Measurements from ENCODE around the gene TPI1.

The TPI1 gene

GRCh38 chr12:6828781-6829535 lies 38.4 kb upstream of the TPI1 start:
- H3K4me3 ChIP-seq (ENCODE audit: insufficient read depth, low read depth, low read length, poor library complexity, severe bottlenecking), result peak overlapping the region; percentile 67
- DNase-seq, result no peak
- peak overlapping the region; percentile 4 for H3K27ac ChIP-seq (ENCODE audit: insufficient read depth, low read length, poor library complexity, severe bottlenecking)
- peaks cover 8% of the 10 kb centered on the region for H3K4me1 ChIP-seq (ENCODE audit: control insufficient read depth, insufficient read depth, low read length, poor library complexity, severe bottlenecking)
- H3K9me3 ChIP-seq (ENCODE audit: control insufficient read depth, low read length), result no peaks in the 10 kb centered on the region
- peaks cover 7% of the 10 kb centered on the region for H3K27me3 ChIP-seq (replicated peaks; ENCODE audit: control insufficient read depth, insufficient read depth, low read length, poor library complexity, severe bottlenecking)
- H3K36me3 ChIP-seq (ENCODE audit: control insufficient read depth, insufficient read depth, low read length), result no peaks in the 10 kb centered on the region

GRCh38 chr12:6829536-6830220 lies 37.7 kb upstream of the TPI1 start:
- H3K4me1 ChIP-seq (ENCODE audit: control insufficient read depth, insufficient read depth, low read length, poor library complexity, severe bottlenecking), result peaks cover 8% of the 10 kb centered on the region
- no peak for DNase-seq
- no peaks in the 10 kb centered on the region for H3K9me3 ChIP-seq (ENCODE audit: control insufficient read depth, low read length)
- H3K27ac ChIP-seq (ENCODE audit: insufficient read depth, low read length, poor library complexity, severe bottlenecking), result no peak overlapping the region
- H3K27me3 ChIP-seq (replicated peaks; ENCODE audit: control insufficient read depth, insufficient read depth, low read length, poor library complexity, severe bottlenecking), result peaks cover 7% of the 10 kb centered on the region
- H3K4me3 ChIP-seq (ENCODE audit: insufficient read depth, low read depth, low read length, poor library complexity, severe bottlenecking), result peak overlapping the region; percentile 67
- H3K36me3 ChIP-seq (ENCODE audit: control insufficient read depth, insufficient read depth, low read length), result no peaks in the 10 kb centered on the region

- H3K4me3 ChIP-seq (ENCODE audit: insufficient read depth, low read depth, low read length, poor library complexity, severe bottlenecking), result no peak overlapping the region
- peaks cover 8% of the 10 kb centered on the region for H3K4me1 ChIP-seq (ENCODE audit: control insufficient read depth, insufficient read depth, low read length, poor library complexity, severe bottlenecking)
- H3K27ac ChIP-seq (ENCODE audit: insufficient read depth, low read length, poor library complexity, severe bottlenecking), result no peak overlapping the region
- H3K9me3 ChIP-seq (ENCODE audit: control insufficient read depth, low read length), result no peaks in the 10 kb centered on the region
- H3K36me3 ChIP-seq (ENCODE audit: control insufficient read depth, insufficient read depth, low read length), result no peaks in the 10 kb centered on the region
- DNase-seq, result no peak
- H3K27me3 ChIP-seq (replicated peaks; ENCODE audit: control insufficient read depth, insufficient read depth, low read length, poor library complexity, severe bottlenecking), result peaks cover 7% of the 10 kb centered on the region
These were observed 36.9 kb upstream of the TPI1 start for GRCh38 chr12:6830286-6830890.

GRCh38 chr12:6830999-6831398 lies 36.3 kb upstream of the TPI1 start:
- H3K36me3 ChIP-seq (ENCODE audit: control insufficient read depth, insufficient read depth, low read length), result no peaks in the 10 kb centered on the region

GRCh38 chr12:6831450-6831995 lies 35.8 kb upstream of the TPI1 start:
- peaks cover 7% of the 10 kb centered on the region for H3K27me3 ChIP-seq (replicated peaks; ENCODE audit: control insufficient read depth, insufficient read depth, low read length, poor library complexity, severe bottlenecking)
- no peak overlapping the region for H3K4me3 ChIP-seq (ENCODE audit: insufficient read depth, low read depth, low read length, poor library complexity, severe bottlenecking)
- H3K27ac ChIP-seq (ENCODE audit: insufficient read depth, low read length, poor library complexity, severe bottlenecking), result no peak overlapping the region
- DNase-seq, result no peak
- H3K36me3 ChIP-seq (ENCODE audit: control insufficient read depth, insufficient read depth, low read length), result no peaks in the 10 kb centered on the region
- peaks cover 8% of the 10 kb centered on the region for H3K4me1 ChIP-seq (ENCODE audit: control insufficient read depth, insufficient read depth, low read length, poor library complexity, severe bottlenecking)
- no peaks in the 10 kb centered on the region for H3K9me3 ChIP-seq (ENCODE audit: control insufficient read depth, low read length)

More at GRCh38 chr12:6830999-6831398, 36.3 kb upstream of the TPI1 start:
- peaks cover 7% of the 10 kb centered on the region for H3K27me3 ChIP-seq (replicated peaks; ENCODE audit: control insufficient read depth, insufficient read depth, low read length, poor library complexity, severe bottlenecking)
- no peak overlapping the region for H3K27ac ChIP-seq (ENCODE audit: insufficient read depth, low read length, poor library complexity, severe bottlenecking)
- H3K4me1 ChIP-seq (ENCODE audit: control insufficient read depth, insufficient read depth, low read length, poor library complexity, severe bottlenecking), result peaks cover 8% of the 10 kb centered on the region
- H3K4me3 ChIP-seq (ENCODE audit: insufficient read depth, low read depth, low read length, poor library complexity, severe bottlenecking), result no peak overlapping the region
- H3K9me3 ChIP-seq (ENCODE audit: control insufficient read depth, low read length), result no peaks in the 10 kb centered on the region
- no peak for DNase-seq

GRCh38 chr12:6832125-6832524 lies 35.2 kb upstream of the TPI1 start:
- H3K4me3 ChIP-seq (ENCODE audit: insufficient read depth, low read depth, low read length, poor library complexity, severe bottlenecking), result no peak overlapping the region
- no peak for DNase-seq
- H3K4me1 ChIP-seq (ENCODE audit: control insufficient read depth, insufficient read depth, low read length, poor library complexity, severe bottlenecking), result peaks cover 8% of the 10 kb centered on the region
- H3K9me3 ChIP-seq (ENCODE audit: control insufficient read depth, low read length), result no peaks in the 10 kb centered on the region
- no peaks in the 10 kb centered on the region for H3K36me3 ChIP-seq (ENCODE audit: control insufficient read depth, insufficient read depth, low read length)
- H3K27ac ChIP-seq (ENCODE audit: insufficient read depth, low read length, poor library complexity, severe bottlenecking), result no peak overlapping the region
- peaks cover 5% of the 10 kb centered on the region for H3K27me3 ChIP-seq (replicated peaks; ENCODE audit: control insufficient read depth, insufficient read depth, low read length, poor library complexity, severe bottlenecking)

GRCh38 chr12:6833189-6833890 lies 34.0 kb upstream of the TPI1 start:
- Histone ChIP-seq H3K9me3 (ENCODE audit: control insufficient read depth, low read length) (no peaks in the 10 kb centered on the region), H3K4me1 (ENCODE audit: control insufficient read depth, insufficient read depth, low read length, poor library complexity, severe bottlenecking) (peaks cover 8% of the 10 kb centered on the region), H3K27me3 (replicated peaks; ENCODE audit: control insufficient read depth, insufficient read depth, low read length, poor library complexity, severe bottlenecking) (no peaks in the 10 kb centered on the region), H3K4me3 (ENCODE audit: insufficient read depth, low read depth, low read length, poor library complexity, severe bottlenecking) (no peak overlapping the region), H3K36me3 (ENCODE audit: control insufficient read depth, insufficient read depth, low read length) (no peaks in the 10 kb centered on the region), H3K27ac (ENCODE audit: insufficient read depth, low read length, poor library complexity, severe bottlenecking) (no peak overlapping the region)
- DNase-seq, result no peak

GRCh38 chr12:6834254-6834653 lies 33.1 kb upstream of the TPI1 start:
- DNase-seq, result no peak
- no peaks in the 10 kb centered on the region for H3K36me3 ChIP-seq (ENCODE audit: control insufficient read depth, insufficient read depth, low read length)
- no peaks in the 10 kb centered on the region for H3K9me3 ChIP-seq (ENCODE audit: control insufficient read depth, low read length)
- no peak overlapping the region for H3K4me3 ChIP-seq (ENCODE audit: insufficient read depth, low read depth, low read length, poor library complexity, severe bottlenecking)
- H3K27ac ChIP-seq (ENCODE audit: insufficient read depth, low read length, poor library complexity, severe bottlenecking), result no peak overlapping the region
- H3K27me3 ChIP-seq (replicated peaks; ENCODE audit: control insufficient read depth, insufficient read depth, low read length, poor library complexity, severe bottlenecking), result no peaks in the 10 kb centered on the region
- H3K4me1 ChIP-seq (ENCODE audit: control insufficient read depth, insufficient read depth, low read length, poor library complexity, severe bottlenecking), result peaks cover 4% of the 10 kb centered on the region

- Histone ChIP-seq H3K27me3 (replicated peaks; ENCODE audit: control insufficient read depth, insufficient read depth, low read length, poor library complexity, severe bottlenecking) (no peaks in the 10 kb centered on the region), H3K36me3 (ENCODE audit: control insufficient read depth, insufficient read depth, low read length) (no peaks in the 10 kb centered on the region), H3K4me3 (ENCODE audit: insufficient read depth, low read depth, low read length, poor library complexity, severe bottlenecking) (no peak overlapping the region), H3K9me3 (ENCODE audit: control insufficient read depth, low read length) (no peaks in the 10 kb centered on the region), H3K4me1 (ENCODE audit: control insufficient read depth, insufficient read depth, low read length, poor library complexity, severe bottlenecking) (no peaks in the 10 kb centered on the region), H3K27ac (ENCODE audit: insufficient read depth, low read length, poor library complexity, severe bottlenecking) (no peak overlapping the region)
- DNase-seq, result no peak
These were observed 32.5 kb upstream of the TPI1 start for GRCh38 chr12:6834873-6835272.
